SIG-M5 (cell line): ENCODE data around the gene GJA4.

Source experiments
- DNase-seq: peaks from one replicate; lab custom pipeline; 2025; lab: John Stamatoyannopoulos, UW

The GJA4 gene

DNA sequence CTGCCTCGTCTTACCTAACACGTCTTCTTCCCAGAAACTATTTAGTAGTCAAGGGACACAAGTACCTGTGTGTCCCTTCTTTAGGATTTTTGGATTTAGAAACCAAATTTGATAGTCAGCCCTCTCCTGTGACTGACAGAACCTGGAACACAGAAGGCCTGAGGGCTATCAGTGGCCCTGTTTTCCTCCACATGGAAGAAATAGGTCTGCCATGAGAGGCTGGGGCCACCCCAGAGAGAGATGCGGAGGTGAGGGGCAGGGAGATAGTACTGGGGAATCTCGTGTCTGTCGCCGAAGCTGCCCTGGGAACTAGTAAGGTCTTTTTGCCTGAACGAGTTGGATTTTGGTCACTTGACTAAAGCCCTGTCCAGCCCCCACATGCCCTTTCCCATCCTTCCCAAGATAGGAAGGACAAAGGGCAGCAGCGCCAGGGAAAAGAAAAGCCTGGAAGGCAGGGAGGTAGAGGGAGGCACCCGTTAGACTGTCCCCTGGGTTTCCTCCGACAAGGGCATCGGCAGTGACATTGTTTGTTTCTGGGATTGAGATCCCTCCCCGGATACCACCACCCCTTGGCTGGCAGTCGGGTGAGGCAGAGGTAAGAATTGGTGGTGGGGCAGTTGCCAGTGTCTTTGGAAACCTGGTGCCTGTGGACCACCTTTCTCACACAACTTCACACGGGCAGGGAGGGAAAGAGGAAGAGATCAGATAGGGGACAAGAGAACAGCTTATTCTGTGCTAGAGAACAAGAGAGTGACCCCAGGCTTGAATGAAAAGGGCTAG lies 46.9 kb downstream of the GJA4 start:
- no peak for DNase-seq

GRCh38 chr1:34840426-34840825 lies 47.6 kb downstream of the GJA4 start:
- no peak for DNase-seq

DNA sequence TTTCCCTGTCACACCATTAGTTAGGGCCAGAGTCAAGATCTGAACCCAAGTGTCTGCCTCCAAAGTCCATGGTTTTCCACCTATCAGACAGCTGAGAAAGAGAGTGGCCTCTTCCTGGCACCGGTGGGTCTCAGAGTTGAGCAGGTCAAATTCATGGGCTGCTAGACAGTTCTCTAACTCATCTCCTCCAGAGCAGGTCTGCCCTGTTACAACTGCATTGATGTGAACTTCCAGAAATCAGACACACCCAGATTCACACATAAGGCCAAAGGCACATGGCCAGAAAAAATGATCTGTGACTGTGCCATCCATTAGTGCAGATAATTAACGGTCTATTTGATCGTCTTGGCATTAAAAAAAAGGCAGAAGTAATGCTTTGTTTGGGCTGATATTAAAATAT lies 49.3 kb downstream of the GJA4 start:
- no peak for DNase-seq

DNA sequence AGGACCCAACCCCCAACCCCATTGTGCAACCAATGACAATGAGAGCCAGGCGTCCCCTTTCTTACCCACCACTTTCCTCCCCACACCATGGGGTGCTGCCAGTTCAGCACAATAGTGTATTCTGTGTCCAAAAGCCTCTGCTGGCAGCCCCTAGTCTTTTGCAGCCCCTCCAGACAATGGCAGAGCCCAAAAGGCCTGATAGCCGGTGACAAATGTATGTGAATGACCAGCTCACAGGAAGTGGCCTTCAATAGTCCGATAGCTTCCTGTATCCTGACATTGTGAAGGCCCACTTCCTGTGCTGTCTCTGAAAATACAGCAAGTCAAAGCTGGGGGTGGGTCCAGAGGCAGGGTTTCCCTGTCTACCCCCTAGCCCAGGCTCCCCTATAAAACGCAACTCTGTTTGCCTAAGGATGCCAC lies 50.2 kb downstream of the GJA4 start:
- no peak for DNase-seq

DNA sequence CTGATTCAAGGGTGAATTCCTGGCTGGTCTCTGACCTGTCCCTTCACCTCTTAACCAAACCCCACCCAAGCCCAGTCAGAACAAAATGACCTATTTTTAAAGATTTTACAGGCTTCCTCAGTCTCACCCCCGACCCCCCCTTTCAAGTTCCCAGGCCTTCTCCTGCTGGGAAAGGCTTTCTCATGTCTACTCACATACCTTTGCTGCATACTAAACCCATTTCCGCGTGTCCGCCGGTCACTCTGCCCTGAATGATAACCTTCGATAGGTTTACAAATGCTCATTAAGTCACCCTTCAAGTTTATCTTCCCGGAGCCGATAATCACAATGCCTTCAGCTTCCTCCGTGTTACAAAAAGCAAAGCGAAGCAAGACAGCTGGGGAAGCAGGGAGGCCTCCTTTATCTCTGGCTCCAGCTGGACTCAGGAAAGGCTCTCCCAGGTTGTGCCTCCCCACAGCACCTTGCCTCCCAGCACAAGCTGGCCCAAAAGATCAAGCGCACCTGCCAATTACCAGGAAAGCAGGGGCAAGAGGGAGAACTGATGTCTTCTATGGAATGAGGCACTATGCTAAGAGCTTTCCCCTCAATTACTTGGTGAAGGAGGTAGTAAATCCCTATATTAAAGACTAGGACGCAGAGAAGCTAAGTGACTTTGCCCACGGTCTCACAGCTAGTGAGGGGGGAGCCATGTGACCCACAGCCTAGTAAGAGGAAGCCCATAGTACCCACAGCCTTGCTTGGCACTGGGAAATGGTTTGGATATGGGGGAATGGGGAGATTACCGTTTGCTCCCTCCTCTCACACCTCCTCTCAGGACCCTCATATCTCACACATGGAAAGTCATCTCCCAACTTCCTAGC lies 50.8 kb downstream of the GJA4 start:
- DNase-seq = no peak

GRCh38 chr1:34844252-34844634 lies 51.4 kb downstream of the GJA4 start:
- no peak for DNase-seq
